Tibial artery (tissue), 4 donors: ENCODE measurements around the gene CRYGD.

Source experiments
- DNase-seq, 2 donors: peaks; one replicate each; pipeline ENCODE4 v3.0.0-alpha.2; 2019
- H3K27ac ChIP-seq, 2 donors: fragments of 200-600 bp; sonication (generic) in 1 of 2; 1 replicate in 1 of 2; 2 replicates in 1 of 2; pipeline ENCODE4 v1.5.1; 2018 to 2019; ENCODE audit warnings: mild to moderate bottlenecking in 1 of 2
- H3K27me3 ChIP-seq, 2 donors: fragments of 200-600 bp; sonication (generic) in 1 of 2; one replicate each; pipeline versions ENCODE4 v1.5.1 to v1.6.0; 2016 to 2019
- H3K36me3 ChIP-seq, 3 donors: fragments of 200-600 bp; sonication (generic) in 2 of 3; one replicate each; pipeline ENCODE4 v1.5.1; 2016 to 2019; ENCODE audit warnings: mild to moderate bottlenecking in 2 of 3
- H3K4me1 ChIP-seq, 4 donors: fragments of 200-600 bp; sonication (generic) in 2 of 4; 1 replicate in 3 of 4; 2 replicates in 1 of 4; pipeline ENCODE4 v1.5.1; 2016 to 2019
- H3K4me3 ChIP-seq, 2 donors: fragments of 200-600 bp; sonication (generic) in 1 of 2; 1 replicate in 1 of 2; 2 replicates in 1 of 2; pipeline ENCODE4 v1.5.1; 2018 to 2019; ENCODE audit warnings: mild to moderate bottlenecking in 2 of 2
- H3K9me3 ChIP-seq, 3 donors: fragments of 200-600 bp; sonication (generic) in 1 of 3; one replicate each; pipeline ENCODE4 v1.5.1; 2016 to 2019
- intact Hi-C: fragments of 100-400 bp; cut with DNase I; formaldehyde crosslinking; loops from one replicate; pipeline ENCODE4 v1.15.0; 2023; ENCODE audit warnings: low total_unique reads
- TF ChIP-seq, protein P1 (sequence below), 2 experiments: fragments of 200-600 bp in 1 of 2; fragments of 450-650 bp in 1 of 2; IDR thresholded peaks; one replicate each; pipeline ENCODE4 v1.5.1; 2017 to 2019; ENCODE audit warnings: antibody characterized with exemption in 2 of 2, mild to moderate bottlenecking in 1 of 2, moderate library complexity in 1 of 2

Gene CRYGD

DNA sequence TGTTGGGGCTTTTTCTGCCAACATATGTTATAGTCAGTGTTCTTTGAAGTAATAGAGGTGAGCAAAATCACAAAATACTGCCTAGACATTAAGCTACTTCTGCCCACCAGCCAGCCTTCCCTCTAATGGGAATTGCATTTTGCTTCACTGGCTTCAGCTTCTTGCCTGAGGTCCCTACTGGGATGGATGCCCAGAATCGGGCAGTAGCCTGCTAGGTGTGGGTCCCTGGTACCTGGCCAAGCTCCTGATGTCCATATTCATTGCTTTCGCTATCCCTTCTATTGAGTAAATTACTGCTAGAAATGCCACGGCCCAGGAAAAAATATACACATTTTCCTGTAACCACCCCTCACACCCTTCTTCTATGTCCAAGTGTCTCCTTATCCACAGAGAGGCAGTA lies 27.0 kb downstream of the CRYGD start:
- intact Hi-C loops, result no loop called here
- no peaks in the 10 kb centered on the region for H3K4me1 ChIP-seq

DNA sequence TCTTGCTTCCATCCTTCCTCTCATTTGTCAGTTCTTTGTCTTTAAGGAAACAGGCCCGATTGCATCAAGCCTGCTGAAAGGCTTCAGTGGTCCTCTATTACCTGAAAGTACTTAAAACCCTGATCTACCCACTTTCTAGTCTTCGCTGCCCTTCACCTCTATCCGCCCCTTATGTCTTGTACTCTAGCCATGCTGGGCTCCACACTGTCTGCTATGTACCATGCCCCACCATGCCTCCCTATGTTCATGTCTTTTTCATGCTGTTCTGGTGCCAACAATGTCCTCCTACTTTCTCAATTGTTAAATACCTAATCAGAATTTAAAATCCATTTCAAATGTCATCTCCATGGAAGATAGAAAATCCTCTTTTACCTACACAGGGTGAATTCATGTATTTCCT lies 28.2 kb downstream of the CRYGD start:
- Histone ChIP-seq H3K27me3 (no peaks in the 10 kb centered on the region), H3K4me1 (no peaks in the 10 kb centered on the region), H3K36me3 (no peaks in the 10 kb centered on the region), H3K9me3 (no peaks in the 10 kb centered on the region), H3K27ac (no peak overlapping the region), H3K4me3 (no peak overlapping the region)
- DNase-seq, result no peak
- intact Hi-C loops, result no loop called here
- TF ChIP-seq, protein P1, sequence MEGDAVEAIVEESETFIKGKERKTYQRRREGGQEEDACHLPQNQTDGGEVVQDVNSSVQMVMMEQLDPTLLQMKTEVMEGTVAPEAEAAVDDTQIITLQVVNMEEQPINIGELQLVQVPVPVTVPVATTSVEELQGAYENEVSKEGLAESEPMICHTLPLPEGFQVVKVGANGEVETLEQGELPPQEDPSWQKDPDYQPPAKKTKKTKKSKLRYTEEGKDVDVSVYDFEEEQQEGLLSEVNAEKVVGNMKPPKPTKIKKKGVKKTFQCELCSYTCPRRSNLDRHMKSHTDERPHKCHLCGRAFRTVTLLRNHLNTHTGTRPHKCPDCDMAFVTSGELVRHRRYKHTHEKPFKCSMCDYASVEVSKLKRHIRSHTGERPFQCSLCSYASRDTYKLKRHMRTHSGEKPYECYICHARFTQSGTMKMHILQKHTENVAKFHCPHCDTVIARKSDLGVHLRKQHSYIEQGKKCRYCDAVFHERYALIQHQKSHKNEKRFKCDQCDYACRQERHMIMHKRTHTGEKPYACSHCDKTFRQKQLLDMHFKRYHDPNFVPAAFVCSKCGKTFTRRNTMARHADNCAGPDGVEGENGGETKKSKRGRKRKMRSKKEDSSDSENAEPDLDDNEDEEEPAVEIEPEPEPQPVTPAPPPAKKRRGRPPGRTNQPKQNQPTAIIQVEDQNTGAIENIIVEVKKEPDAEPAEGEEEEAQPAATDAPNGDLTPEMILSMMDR (IDR thresholded peaks at IDR 0.05), result no peak

More for the DNA sequence above, 27.0 kb downstream of the CRYGD start:
- Histone ChIP-seq H3K27ac (no peak overlapping the region), H3K9me3 (no peaks in the 10 kb centered on the region), H3K27me3 (no peaks in the 10 kb centered on the region), H3K36me3 (no peaks in the 10 kb centered on the region), H3K4me3 (no peak overlapping the region)
- TF ChIP-seq, protein P1 (IDR thresholded peaks at IDR 0.05), result no peak
- DNase-seq, result no peak

DNA sequence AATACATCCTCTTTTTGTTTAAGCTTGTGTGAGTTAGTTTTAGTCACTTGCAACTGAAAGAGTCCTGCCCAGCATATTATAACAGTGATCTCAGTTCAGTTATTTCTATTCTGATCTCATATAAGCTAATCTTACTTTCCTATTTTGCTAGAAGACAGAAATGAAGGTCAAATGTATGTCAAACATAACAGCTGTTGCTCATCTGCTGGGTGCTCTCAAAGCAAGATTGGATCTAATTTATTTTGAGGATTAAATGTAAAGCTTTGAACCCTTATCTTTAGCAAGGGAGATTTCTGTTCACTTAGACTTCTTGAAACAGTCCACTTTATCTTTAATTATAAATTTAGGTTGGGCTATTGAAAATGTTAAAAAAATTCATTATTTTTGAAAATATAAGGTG lies 31.2 kb downstream of the CRYGD start:
- TF ChIP-seq, protein P1 (IDR thresholded peaks at IDR 0.05), result no peak
- intact Hi-C loops, result no loop called here
- Histone ChIP-seq H3K36me3 (no peaks in the 10 kb centered on the region), H3K9me3 (no peaks in the 10 kb centered on the region), H3K27ac (no peak overlapping the region), H3K27me3 (no peaks in the 10 kb centered on the region), H3K4me3 (no peak overlapping the region), H3K4me1 (no peaks in the 10 kb centered on the region)
- no peak for DNase-seq

DNA sequence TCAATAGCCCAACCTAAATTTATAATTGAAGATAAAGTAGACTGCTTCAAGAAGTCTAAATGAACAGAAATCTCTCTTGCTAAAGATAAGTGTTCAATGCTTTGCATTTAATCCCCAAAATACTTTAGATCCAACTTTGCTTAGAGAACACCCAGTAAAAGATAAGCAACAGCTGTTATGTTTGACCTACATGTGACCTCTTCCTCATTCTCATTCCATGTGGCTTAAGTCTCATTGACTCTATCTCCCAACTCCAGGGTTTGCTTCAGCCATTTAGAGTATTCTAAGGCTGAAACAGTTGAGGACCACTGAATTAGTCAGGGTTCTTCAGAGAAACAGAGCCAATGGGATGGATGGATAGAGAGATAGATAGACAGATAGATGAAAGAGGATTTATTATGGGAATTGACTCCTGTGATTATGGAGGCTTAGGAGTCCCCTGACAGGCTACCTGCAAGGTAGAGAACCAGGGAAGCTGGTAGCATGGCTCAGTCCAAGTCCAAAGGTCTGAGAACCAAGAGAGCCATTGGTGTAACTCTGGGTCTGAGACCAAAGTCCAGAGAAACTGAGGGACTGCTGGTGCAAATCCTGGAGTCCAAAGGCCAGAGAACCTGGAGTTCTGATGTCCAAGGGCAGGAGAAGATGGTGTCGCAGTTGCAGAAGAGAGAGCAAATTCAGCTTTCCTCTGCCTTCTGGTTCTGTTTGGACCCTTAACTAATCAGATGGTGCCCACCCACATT lies 32.1 kb downstream of the CRYGD start:
- Histone ChIP-seq H3K27ac (no peak overlapping the region), H3K36me3 (no peaks in the 10 kb centered on the region), H3K27me3 (no peaks in the 10 kb centered on the region), H3K4me1 (no peaks in the 10 kb centered on the region), H3K4me3 (no peak overlapping the region), H3K9me3 (no peaks in the 10 kb centered on the region)
- intact Hi-C loops, result no loop called here
- TF ChIP-seq, protein P1 (IDR thresholded peaks at IDR 0.05), result no peak
- DNase-seq, result no peak

DNA sequence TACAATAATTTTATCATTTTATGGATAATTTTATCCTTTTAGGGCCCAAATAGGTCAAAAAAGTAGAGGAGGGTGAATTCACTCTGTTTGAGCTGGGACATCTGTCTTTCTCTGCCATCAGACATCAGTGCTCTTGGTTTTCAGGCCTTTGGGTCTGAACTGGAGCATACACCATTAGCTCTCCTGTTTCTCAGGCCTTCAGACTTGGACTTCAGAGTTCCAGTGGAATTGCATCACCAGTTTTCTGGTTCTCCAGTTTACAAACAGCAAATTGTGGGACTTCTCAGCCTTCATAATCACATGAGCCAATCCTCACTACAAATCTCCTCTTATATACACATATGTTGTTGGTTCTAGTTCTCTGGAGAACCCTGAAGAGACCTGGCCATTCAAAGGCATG lies 33.9 kb downstream of the CRYGD start:
- no peak overlapping the region for H3K27ac ChIP-seq
- H3K36me3 ChIP-seq, result no peaks in the 10 kb centered on the region
- H3K4me3 ChIP-seq, result no peak overlapping the region
- H3K9me3 ChIP-seq, result no peaks in the 10 kb centered on the region
- TF ChIP-seq, protein P1 (IDR thresholded peaks at IDR 0.05), result no peak
- intact Hi-C loops, result no loop called here
- DNase-seq, result no peak
- no peaks in the 10 kb centered on the region for H3K4me1 ChIP-seq
- H3K27me3 ChIP-seq, result no peaks in the 10 kb centered on the region
